Gastroesophageal sphincter (tissue), 4 donors: Measurements from ENCODE around the gene COMMD2. TPM values are rescaled to one million over a fixed set of nuclear protein-coding genes. Genes with fewer than 3 reads are reported as not detected.
A peak's percentile ranks its signal among the peaks of the same experiment; 100 is the strongest.

ENCODE experiments used
- ATAC-seq: fragments of 150-250 bp; one replicate; pipeline ENCODE4 v1.9.1; 2016; ENCODE audit warnings: mild to moderate bottlenecking, moderate library complexity
- H3K27ac ChIP-seq, 4 donors: fragments of 200-600 bp; sonication (generic) in 3 of 4; 1 replicate in 3 of 4; 2 replicates in 1 of 4; pipeline ENCODE4 v1.5.1; 2016 to 2019
- H3K27me3 ChIP-seq: fragments of 200-600 bp; sonication (generic); one replicate; pipeline ENCODE4 v1.5.1; 2019
- H3K36me3 ChIP-seq, 2 donors: fragments of 200-600 bp; sonication (generic); one replicate each; pipeline ENCODE4 v1.5.1; 2019; ENCODE audit warnings: control low read depth in 1 of 2
- H3K4me1 ChIP-seq, 3 donors: fragments of 200-600 bp; sonication (generic); 1 replicate in 2 of 3; 2 replicates in 1 of 3; pipeline ENCODE4 v1.5.1; 2016 to 2019; ENCODE audit warnings: control low read depth in 2 of 3
- H3K4me3 ChIP-seq, 2 donors: fragments of 200-600 bp; sonication (generic); one replicate each; pipeline ENCODE4 v1.5.1; 2019; ENCODE audit warnings: mild to moderate bottlenecking in 1 of 2, moderate library complexity in 1 of 2
- H3K9me3 ChIP-seq, 3 donors: fragments of 200-600 bp; sonication (generic); one replicate each; pipeline ENCODE4 v1.5.1; 2017 to 2019; ENCODE audit warnings: control low read depth in 2 of 3
- EP300 ChIP-seq: sonication (generic); formaldehyde crosslinking; IDR thresholded peaks from one replicate; pipeline ENCODE4 v1.6.1; 2017; ENCODE audit warnings: antibody characterized with exemption, mild to moderate bottlenecking
- POLR2A ChIP-seq, 2 donors: fragments of 450-650 bp; IDR thresholded peaks; one replicate each; pipeline ENCODE4 v1.6.1; 2017; ENCODE audit warnings: antibody characterized with exemption in 2 of 2, mild to moderate bottlenecking in 2 of 2, moderate library complexity in 1 of 2
- POLR2AphosphoS5 ChIP-seq: sonication (generic); formaldehyde crosslinking; IDR thresholded peaks from one replicate; pipeline ENCODE4 v1.6.1; 2017; ENCODE audit warnings: antibody characterized with exemption
- WGBS, 2 donors: methylation state at CpG; one replicate each; pipeline ENCODE4 v1.1.5; 2018; ENCODE audit warnings: low coverage in 1 of 2; 5-methylcytosine and 5-hydroxymethylcytosine counted together
- total RNA-seq, 4 donors: library from RNA; depleted of rRNA; stranded (reverse); fragments of >200 nt; gene quantifications; one replicate each; pipeline ENCODE4 v1.1.0, GENCODE V29; 2016
- TF ChIP-seq, protein P1 (sequence below), 4 experiments: fragments of 200-600 bp in 2 of 4; fragments of 450-650 bp in 2 of 4; sonication (generic) in 1 of 4; IDR thresholded peaks; one replicate each; pipeline ENCODE4 v1.5.1; 2017 to 2019; ENCODE audit warnings: antibody characterized with exemption in 4 of 4, mild to moderate bottlenecking in 2 of 4, moderate library complexity in 2 of 4

COMMD2 gene
- 10 to 100 TPM; 20.7 to 39.5 (median 31.9) TPM for total RNA-seq

DNA sequence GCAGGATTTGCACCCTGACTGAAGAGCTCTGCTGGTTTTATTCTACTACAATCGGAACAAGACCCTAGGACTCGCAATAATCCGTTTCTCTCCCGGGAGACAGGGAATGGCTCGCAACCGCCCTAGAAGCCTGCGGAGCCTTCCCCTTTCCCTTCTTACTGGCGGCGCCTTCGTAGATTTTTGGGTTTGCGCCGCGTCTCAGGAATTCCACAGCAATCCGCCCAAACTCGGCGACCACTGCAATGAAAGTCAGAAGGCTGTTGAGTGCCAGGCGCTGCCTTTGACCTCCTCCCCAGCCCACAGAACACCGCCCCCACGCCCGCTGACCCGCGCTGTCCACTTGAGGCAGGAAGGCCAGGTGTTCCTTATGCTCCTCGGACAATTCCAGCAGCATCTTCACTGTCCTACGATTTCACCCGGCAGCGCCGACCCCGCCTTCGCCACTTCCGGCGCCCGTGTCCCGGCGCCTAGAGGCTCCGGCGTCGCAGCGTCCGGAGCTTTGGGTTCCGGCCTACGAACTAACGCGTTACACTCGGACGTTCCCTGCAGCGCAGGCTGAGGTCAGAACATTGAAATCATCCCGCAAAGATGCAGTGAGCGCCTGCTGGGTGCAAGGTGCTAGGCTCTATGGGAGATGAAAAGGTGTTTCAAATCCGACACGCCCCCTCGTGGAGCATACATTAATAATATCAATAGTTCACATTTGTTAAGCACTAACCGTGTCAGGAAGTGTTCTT is at the start of gene COMMD2:
Gene COMMD2, minus strand, starts transcription at position 439 of the 737 bp plus-strand sequence. Its CDS starts 45 bp downstream, at position 394.
- Histone ChIP-seq H3K27ac (peak within 1 kb of the TSS; percentile 68 to 86 (median 84)), H3K4me3 (peak within 1 kb of the TSS; percentile 81 to 99), H3K36me3 (peaks cover 0 to 29% of the 10 kb centered on the region in 2 donors), H3K27me3 (no peaks in the 10 kb centered on the region), H3K9me3 (no peaks in the 10 kb centered on the region), H3K4me1 (peaks cover 3 to 25% (median 4%) of the 10 kb centered on the region in 3 donors)
- 0 to 1% methylated on average over 4 to 18 of the region's 52 CpGs for WGBS, 2 donors
- peak; percentile 98 for ATAC-seq
- TF ChIP-seq, protein P1, sequence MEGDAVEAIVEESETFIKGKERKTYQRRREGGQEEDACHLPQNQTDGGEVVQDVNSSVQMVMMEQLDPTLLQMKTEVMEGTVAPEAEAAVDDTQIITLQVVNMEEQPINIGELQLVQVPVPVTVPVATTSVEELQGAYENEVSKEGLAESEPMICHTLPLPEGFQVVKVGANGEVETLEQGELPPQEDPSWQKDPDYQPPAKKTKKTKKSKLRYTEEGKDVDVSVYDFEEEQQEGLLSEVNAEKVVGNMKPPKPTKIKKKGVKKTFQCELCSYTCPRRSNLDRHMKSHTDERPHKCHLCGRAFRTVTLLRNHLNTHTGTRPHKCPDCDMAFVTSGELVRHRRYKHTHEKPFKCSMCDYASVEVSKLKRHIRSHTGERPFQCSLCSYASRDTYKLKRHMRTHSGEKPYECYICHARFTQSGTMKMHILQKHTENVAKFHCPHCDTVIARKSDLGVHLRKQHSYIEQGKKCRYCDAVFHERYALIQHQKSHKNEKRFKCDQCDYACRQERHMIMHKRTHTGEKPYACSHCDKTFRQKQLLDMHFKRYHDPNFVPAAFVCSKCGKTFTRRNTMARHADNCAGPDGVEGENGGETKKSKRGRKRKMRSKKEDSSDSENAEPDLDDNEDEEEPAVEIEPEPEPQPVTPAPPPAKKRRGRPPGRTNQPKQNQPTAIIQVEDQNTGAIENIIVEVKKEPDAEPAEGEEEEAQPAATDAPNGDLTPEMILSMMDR (IDR thresholded peaks at IDR 0.05), result peak in 2 of 4 experiments; percentile 18 to 37
- TF ChIP-seq POLR2AphosphoS5 (peak; percentile 85), EP300 (no peak), POLR2A (IDR thresholded peaks at IDR 0.05) (peak; percentile 57 to 67)

DNA sequence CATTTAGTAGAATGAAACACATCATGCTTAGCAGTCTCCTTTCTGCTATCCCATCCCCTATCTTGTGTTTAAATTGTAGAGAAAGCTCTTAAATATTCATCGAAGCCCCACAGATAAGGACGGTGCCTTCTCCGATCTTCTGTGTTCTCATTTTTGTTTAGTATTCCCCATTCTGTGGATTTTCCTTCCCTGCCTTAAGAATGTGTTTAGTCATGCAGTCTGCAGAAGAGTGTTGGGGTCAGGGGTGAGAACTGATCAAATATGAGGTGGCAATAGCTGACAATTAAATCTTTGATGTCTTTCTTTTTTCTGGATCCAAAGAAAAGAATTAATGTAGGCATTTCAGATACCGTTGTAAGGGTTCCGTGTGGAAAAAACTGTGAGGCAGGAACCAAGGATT is 49.4 kb upstream of the COMMD2 start:
- Histone ChIP-seq H3K4me1 (no peaks in the 10 kb centered on the region), H3K9me3 (no peaks in the 10 kb centered on the region), H3K27me3 (no peaks in the 10 kb centered on the region), H3K27ac (no peak overlapping the region), H3K36me3 (no peaks in the 10 kb centered on the region), H3K4me3 (no peak overlapping the region)
- WGBS, 2 donors, result 47 to 94% methylated on average over 3 to 5 of the region's 5 CpGs
- ATAC-seq, result no peak
- TF ChIP-seq POLR2A (IDR thresholded peaks at IDR 0.05), result no peak
- TF ChIP-seq, protein P1 (IDR thresholded peaks at IDR 0.05), result no peak
- no peak for TF ChIP-seq POLR2AphosphoS5
- no peak for TF ChIP-seq EP300

DNA sequence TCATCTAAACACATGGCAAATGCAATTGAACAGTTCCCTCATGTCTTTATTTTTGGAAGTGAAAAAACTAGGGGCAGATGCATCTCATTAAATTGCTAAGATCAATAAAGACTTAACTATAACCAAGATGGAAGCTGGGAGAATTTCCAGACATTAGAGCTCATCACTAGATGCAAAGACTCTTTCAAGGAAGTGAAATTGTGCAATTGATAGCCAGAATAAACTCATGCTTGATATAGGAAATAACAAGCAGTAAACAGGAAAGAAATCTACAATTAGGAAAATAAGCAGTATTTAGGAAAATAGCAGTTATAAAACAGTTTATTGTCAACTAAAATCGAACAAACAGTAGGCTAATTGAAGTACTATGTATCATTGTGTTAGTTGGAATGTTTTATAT is 48.9 kb upstream of the COMMD2 start:
- Histone ChIP-seq H3K4me3 (no peak overlapping the region), H3K27ac (no peak overlapping the region), H3K27me3 (no peaks in the 10 kb centered on the region), H3K4me1 (no peaks in the 10 kb centered on the region), H3K9me3 (no peaks in the 10 kb centered on the region), H3K36me3 (no peaks in the 10 kb centered on the region)
- 67 to 75% methylated on average over 1 of the region's 1 CpG for WGBS, 2 donors
- no peak for TF ChIP-seq POLR2A (IDR thresholded peaks at IDR 0.05)
- ATAC-seq, result no peak

DNA sequence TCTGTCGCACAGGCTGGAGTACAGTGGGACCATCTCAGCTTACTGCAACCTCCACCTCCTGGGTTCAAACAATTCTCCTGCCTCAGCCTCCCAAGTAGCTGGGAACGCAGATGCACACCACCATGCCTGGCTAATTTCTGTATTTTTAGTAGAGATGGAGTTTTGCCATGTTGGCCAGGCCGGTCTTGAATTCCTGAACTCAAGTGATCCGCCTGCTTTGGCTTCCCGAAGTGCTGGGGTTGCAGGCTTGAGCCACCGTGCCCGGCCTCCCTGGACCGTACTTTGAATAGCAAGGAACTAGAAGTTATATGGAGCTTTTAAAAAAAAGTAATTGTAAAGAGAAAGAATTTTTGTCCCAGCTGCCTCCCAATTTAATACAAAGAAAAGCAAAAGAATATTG is 48.4 kb upstream of the COMMD2 start:
- no peaks in the 10 kb centered on the region for H3K27me3 ChIP-seq
- H3K36me3 ChIP-seq, result no peaks in the 10 kb centered on the region
- no peak overlapping the region for H3K4me3 ChIP-seq
- WGBS, 2 donors, result 89 to 100% methylated on average over 2 to 7 of the region's 8 CpGs
- ATAC-seq, result no peak
- H3K9me3 ChIP-seq, result no peaks in the 10 kb centered on the region
- TF ChIP-seq EP300 (no peak), POLR2A (IDR thresholded peaks at IDR 0.05) (no peak), POLR2AphosphoS5 (no peak)
- TF ChIP-seq, protein P1 (IDR thresholded peaks at IDR 0.05), result no peak
- no peaks in the 10 kb centered on the region for H3K4me1 ChIP-seq
- no peak overlapping the region for H3K27ac ChIP-seq

DNA sequence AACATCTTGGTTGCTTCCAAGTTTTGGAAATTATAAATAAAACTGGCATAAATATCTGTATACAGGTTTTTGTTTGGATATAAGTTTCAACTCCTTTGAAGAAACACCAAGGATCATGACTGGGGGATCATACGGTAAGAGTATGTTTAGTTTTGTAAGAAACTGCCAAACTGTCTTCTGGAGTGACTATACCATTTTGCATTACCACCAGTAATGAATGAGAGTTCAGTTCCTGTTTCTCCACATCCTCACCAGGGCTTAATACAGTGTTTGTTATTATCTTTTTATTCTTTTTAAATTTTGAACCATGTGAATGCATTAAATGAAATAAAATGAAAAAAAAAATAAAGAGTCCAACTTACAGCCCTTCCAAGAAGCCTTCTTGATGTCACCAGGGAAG is 43.7 kb upstream of the COMMD2 start:
- Histone ChIP-seq H3K27me3 (no peaks in the 10 kb centered on the region), H3K27ac (no peak overlapping the region), H3K4me3 (no peak overlapping the region), H3K9me3 (no peaks in the 10 kb centered on the region), H3K36me3 (no peaks in the 10 kb centered on the region), H3K4me1 (no peaks in the 10 kb centered on the region)
- no peak for ATAC-seq
- WGBS, 2 donors, result 69% methylated on average over 1 of the region's 1 CpG; no CpG with 5 or more reads in 1 of the 2 donors
- TF ChIP-seq EP300 (no peak), POLR2A (IDR thresholded peaks at IDR 0.05) (no peak), POLR2AphosphoS5 (no peak)
- TF ChIP-seq, protein P1 (IDR thresholded peaks at IDR 0.05), result no peak
